SH-SY5Y (cell line): ENCODE measurements around the gene CMSS1.

ENCODE experiments used
- GATA2 ChIP-seq: IDR thresholded peaks from 2 replicates; pipeline ENCODE4 v1.6.1; 2011; ENCODE audit warnings: mild to moderate bottlenecking, low read depth, low read length
- GATA3 ChIP-seq: IDR thresholded peaks from 2 replicates; pipeline ENCODE4 v1.6.1; 2011; ENCODE audit warnings: low read depth, mild to moderate bottlenecking, low read length, moderate library complexity

DNA sequence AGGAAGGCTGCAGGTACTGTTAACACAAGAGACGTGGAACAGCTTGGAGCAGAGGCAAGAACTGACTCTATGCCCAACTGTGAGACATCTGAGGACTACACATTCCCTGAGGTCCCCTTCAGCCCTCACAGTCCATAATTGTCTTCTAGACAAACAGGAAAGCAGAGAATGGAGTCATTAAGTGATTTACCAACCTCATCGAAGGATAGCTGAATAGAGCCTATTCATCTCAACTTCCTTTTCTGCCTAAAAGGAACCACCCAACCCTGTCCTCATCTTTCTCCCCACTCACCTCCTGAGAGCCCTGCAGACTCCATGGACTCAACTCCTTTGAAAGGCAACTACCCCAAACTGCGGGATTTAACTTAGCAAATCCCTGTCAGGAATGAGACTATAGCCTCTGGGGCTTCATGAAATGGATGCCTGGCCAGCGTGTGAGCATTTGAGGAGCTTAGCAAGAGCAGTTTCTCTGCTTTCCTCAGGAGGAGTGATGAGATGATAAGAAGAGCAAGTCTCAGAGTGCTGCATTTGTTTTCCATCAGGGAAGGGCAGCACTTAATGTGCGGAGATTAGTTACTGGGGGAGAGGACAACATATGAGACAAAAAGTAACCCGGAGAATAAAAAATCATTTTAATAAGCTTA is 358.1 kb downstream of the CMSS1 start:
- TF ChIP-seq GATA2 (no peak), GATA3 (no peak)
